GM19240 (cell line): ENCODE measurements around the gene ZC3H7A.
A peak's percentile ranks its signal among the peaks of the same experiment; 100 is the strongest.
"Not testable (repeated sequence)": the region's sequence is repeated elsewhere in the genome, so short reads cannot be mapped to it uniquely, and the experiment has no call there.

Source experiments
- DNase-seq: peaks from one replicate; pipeline ENCODE4 v3.0.0; 2011; ENCODE audit warnings: low spot score; ENCODE audit not compliant: insufficient read length

ZC3H7A gene

GRCh38 chr16:11797166-11797956 is at the start of gene ZC3H7A:
ZC3H7A (minus strand) TSS chr16:11797258; CDS start chr16:11782354, 14,904 bp downstream.
- DNase-seq, result peak; percentile 70

DNA sequence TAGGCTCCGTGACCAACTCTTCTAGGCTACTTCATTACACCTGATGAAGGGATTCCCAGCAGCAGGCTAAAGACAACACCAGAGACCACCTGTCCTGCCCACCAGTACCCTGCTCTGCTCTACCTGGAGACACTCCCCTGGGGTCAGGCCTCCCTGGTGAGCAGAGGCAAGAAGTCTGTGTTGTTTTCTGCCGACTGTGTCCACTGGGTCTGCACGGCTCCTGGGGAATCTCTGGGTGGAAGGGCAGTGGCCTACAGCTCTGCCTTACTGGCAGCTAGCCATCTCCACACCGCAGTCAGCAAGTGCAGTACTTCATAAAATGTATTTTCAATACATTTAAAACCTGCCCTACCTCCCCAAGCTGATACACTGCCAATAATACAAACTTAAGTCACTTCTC is 47.4 kb upstream of the ZC3H7A start:
- no peak for DNase-seq

- DNase-seq, result no peak
These were observed 46.8 kb upstream of the ZC3H7A start for GRCh38 chr16:11843861-11844260.

DNA sequence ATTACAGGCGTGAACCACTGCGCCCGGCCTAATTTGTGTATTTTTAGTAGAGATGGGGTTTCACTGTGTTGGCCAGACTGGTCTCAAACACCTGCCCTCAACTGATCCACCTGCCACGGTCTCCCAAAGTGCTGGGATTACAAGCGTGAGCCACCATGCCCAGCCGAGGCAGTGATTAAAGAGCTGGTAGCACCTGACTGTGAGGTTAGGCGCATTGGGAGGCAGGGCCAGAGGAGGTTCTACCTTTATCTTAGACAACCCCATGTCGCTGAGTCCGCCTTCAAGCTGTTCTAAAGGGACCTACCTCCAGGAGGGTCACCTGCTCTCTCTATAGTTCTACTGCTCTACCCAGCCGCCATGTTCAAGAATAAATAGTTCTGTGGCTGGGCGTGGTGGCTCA is 46.1 kb upstream of the ZC3H7A start:
- DNase-seq, result no peak

DNA sequence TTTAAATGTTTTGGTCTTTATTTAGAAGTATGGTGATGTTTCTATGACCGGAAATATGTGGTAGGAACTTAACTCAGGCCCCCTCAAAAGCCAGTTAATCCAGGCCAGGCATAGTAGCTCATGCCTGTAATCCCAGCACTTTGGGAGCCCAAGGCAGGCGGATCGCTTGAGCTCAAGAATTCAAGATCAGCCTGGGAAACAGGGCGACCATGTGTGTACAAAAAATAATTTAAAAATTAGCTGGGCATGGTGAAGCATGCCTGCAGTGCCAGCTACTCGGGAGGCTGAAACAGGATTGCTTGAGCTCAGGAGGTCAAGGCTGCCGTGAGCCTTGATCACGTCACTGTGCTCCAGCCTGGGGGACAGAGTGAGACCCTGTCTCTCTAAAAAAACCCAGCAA is 44.0 kb upstream of the ZC3H7A start:
- no peak for DNase-seq

DNA sequence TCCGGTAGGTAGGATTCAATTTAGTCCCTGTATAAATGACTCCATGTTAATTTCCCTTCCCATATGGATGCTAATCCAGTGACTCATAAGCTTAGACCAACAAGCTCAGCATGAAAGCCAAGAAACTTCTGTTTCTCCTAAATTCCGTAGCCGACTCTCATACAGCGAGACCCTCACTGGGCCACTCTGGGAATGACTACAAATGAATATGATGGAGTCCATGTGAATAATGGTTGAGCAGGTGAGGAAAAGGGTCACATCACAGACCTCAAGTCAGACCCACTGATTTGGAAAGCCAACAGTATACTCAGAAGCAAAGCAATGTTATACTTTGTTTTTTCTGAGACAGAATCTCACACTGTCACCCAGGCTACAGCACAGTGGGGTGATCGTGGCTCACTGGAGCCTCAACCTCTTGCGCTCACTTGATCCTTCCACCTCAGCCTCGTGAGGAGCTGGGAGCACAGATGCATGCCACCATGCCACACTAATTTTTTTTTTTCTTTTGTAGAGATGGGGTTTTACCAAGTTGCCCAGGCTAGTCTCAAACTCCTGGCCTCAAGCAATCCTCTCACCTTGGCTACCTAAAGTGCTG is 39.7 kb upstream of the ZC3H7A start:
- no peak for DNase-seq

GRCh38 chr16:11835891-11836649 is 39.0 kb upstream of the ZC3H7A start:
- DNase-seq, result no peak

DNA sequence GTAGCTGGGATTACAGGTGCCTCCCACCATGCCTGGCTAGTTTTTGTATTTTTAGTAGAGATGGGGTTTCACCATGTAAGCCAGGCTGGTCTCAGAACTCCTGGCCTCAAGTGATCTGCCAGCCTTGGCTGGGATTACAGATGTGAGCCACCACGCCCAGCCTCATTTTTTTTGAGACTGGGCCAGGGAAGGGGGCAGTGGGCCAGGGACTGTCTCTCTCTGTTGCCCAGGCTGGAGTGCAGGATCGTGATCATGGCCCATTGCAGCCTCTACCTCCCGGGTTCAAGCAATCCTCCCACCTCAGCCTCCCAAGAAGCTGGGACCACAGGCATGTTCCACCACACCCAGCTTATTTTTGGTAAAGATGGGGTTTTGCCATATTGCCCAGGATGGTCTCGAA is 38.3 kb upstream of the ZC3H7A start:
- no peak for DNase-seq

DNA sequence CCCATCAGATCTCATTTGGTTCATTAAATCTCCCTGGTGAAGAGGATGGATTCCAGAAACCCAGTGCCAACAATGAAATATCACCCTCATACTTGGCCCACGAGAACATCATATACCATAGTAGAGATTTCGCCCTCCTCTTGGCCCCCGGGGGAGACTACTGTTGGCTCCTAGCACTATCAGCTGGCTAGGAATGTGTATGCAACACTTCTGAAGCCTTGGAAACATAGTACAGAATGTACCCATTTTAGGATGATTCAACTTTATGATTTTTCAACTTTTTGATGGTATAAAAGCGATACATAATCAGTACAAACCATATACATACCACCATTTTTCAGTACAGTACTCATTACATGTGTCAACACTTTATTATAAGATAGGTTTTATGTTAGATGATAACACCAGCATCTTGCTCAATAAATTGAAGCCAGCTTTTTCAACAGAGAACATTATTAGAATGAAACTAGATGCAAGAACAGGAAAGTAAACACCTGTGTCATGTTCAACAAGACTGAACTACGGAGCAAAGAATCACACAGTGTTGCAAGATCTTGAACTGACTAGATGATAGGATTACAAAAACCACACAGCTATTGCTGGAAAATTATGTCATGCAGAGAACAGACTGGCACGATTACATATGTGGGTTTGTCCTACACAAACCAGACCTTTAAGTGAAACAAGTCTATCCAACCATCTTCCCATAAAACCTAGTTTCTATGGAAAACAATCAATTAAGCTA is 37.1 kb upstream of the ZC3H7A start:
- no peak for DNase-seq

GRCh38 chr16:11828696-11829095 is 31.6 kb upstream of the ZC3H7A start:
- no peak for DNase-seq

- DNase-seq, result not testable (repeated sequence)
These were observed 28.6 kb upstream of the ZC3H7A start for GRCh38 chr16:11825520-11826165.

DNA sequence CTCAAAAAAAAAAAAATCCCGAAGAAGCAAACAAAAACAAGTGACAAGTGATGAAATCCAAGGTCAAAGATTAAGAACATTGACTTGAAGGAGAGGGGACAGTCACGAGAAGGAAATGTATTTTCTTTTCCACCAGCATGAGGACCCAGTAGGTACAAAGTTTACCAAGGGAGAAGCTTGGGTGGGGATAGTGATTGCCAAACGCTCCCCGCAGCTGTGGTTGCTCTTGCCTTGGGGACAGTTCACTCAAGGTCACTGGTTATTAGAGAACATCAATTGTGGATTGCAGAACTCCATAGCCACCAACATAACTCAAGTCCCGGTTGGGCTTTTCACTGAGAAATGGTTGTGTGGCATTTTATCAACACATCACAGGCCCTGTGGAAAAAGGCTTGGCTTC is 27.3 kb upstream of the ZC3H7A start:
- no peak for DNase-seq

DNA sequence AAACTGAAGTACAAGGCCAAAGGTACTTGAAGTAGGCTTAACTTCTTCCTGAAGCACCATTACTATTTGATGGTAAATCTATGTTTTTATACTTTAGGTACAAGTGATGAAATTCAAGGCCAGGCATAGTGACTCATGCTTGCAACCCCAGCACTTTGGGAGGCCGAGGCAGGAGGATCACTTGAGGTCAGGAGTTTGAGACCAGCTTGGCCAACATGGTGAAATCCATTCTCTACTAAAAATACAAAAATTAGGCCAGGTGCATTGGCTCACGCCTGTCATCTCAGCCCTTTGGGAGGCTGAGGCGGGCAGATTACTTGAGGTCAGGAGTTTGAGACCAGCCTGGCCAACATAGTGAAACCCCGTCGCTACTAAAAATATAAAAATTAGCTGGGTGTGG is 26.6 kb upstream of the ZC3H7A start:
- not testable (repeated sequence) for DNase-seq

DNA sequence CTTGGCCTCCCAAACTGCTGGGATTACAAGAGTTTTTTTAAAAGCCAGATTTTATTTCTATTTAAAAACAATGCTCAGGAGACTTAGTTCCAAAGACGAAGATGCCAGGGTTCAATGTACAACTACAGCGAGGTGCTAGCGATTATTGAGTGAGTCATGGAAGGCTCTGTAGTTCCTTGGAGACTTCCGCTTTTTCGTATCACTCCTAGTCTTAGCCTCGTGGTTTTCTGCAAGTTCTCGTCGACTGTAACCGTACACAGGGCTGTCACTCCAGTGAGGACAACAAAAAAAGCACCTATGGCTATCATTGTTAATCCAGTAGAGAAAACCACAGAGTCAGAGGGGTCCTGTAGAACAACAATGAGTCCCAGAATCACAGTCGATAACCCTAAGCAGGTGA is 22.7 kb upstream of the ZC3H7A start:
- DNase-seq, result no peak

- not testable (repeated sequence) for DNase-seq
These were observed 21.9 kb upstream of the ZC3H7A start for GRCh38 chr16:11818970-11819369.

GRCh38 chr16:11816123-11816522 is 19.1 kb upstream of the ZC3H7A start:
- no peak for DNase-seq

DNA sequence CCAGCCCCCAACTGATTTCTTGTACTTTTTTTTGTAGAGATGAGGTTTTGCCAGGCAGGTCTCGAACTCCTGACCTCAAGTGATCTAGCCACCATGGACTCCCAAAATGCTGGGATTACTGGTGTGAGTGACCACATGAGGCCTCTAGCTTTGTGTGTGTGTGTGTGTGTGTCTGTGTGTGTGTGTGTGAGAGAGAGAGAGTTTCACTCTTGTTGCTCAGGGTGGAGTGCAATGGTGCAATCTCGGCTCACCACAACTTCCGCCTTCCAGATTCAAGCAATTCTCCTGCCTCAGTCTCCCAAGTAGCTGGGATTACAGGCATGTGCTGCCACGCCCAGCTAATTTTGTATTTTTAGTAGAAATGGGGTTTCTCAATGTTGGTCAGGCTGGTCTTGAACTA is 17.7 kb upstream of the ZC3H7A start:
- DNase-seq, result not testable (repeated sequence)

- no peak for DNase-seq
These were observed 9.7 kb upstream of the ZC3H7A start for GRCh38 chr16:11806721-11807120.

DNA sequence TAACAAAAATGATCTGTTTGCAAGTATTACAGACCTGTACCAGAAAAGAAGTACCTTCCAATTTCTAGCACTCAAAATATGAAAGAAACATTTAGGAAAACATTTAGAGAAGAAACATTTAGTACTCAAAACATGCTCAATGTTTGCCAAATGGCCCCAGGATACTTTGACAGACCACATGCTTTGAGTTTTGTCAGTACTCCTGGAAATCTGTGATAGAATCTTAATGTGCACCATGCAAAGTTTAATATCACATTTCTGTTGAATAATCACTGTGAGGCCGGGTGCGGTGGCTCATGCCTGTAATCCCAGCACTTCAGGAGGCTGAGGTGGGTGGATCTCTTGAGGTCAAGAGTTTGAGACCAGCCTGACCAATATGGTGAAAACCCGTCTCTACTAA is 8.5 kb upstream of the ZC3H7A start:
- DNase-seq, result no peak

DNA sequence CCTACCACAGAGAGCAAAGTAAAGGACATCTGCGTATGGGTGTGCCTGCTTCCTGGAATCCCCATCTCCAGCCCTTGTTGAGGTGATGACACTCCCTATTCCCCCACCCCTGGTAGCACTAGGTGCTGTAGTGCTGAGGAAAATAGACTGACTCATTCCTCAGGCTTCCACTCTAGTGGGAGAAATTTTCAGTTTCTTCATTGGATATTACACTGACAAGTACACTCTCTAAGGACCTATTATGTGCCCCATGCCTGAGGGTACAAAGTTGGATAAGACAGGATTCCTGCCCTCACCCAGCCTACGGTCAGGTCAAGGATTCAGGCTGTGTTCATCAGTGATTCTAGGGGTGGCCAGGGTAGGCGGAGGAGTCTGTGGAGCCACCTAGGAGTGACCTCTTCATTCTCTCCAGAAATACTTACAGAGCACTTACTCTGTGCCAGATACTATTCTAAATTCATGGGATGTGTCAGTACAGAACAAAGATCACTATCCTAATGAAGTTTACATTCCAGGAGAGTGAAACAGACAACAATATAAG is 4.5 kb upstream of the ZC3H7A start:
- no peak for DNase-seq

GRCh38 chr16:11800382-11800718 is 3.3 kb upstream of the ZC3H7A start:
- no peak for DNase-seq
